GM18519 (cell line): ENCODE measurements around the gene OSBPL3.

Experiments
- ATAC-seq: cut with Tn5 transposase; IDR thresholded peaks from one replicate; pipeline ENCODE4 v1.9.1; 2021; ENCODE audit warnings: mild to moderate bottlenecking, moderate library complexity; ENCODE audit not compliant: unreplicated experiment, low FRiP score

The OSBPL3 gene

GRCh38 chr7:24773646-24774045 lies 206.3 kb downstream of the OSBPL3 start:
- ATAC-seq = no peak

DNA sequence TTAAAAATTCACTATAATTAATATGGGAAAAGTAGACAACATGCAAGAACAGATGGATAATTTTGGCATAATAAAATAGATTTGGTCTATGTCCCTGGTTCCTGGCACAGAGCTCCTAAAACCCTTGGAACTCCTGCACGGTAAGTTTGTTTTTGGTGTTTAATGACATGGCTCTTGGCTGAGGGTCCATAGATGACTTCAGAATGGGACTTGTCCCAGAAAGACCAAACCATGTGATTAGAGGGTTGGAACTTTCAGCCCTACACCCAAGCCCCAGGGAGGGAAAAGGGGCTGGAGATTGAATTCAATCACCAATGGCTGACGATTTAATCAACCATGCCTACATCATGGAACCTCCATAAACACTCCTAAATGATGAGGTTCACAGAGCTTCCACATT lies 210.1 kb downstream of the OSBPL3 start:
- no peak for ATAC-seq

DNA sequence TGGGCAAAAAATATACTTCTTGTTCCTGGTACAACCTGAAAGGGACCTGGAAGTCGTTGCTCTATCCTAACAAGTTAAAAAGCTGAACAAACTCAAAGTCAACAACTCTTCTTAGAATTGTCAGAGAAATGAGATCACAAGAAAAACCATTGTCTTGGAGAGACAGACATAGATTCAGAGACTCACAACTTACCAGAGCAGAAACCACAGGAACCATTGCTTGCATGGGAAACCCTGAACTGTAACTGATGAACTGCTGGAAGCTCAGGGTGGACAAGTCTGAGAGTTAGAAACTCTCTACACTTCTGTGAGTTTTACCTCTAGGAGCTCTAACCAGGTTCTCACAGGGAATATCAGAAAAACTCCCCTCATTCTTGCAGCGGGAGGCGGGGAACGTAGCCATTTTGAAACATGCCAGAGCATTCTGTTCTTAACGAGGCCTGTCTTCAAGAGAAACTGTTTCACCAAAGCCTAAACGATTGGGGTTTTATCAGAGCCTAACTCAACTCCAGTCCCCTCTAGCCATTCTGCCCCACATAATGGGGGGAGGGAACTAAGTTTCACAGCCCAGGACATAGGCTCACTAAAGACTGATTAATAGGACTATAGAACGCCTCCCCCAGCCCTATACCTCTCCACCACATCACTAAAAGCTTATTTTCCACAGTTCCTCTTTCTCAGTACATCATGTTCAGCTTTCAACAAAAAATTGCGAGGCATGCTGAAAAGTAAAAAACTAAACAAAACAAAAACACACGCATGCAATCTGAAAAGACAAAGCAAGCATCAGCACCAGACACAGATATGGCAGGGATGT lies 210.8 kb downstream of the OSBPL3 start:
- ATAC-seq = no peak

DNA sequence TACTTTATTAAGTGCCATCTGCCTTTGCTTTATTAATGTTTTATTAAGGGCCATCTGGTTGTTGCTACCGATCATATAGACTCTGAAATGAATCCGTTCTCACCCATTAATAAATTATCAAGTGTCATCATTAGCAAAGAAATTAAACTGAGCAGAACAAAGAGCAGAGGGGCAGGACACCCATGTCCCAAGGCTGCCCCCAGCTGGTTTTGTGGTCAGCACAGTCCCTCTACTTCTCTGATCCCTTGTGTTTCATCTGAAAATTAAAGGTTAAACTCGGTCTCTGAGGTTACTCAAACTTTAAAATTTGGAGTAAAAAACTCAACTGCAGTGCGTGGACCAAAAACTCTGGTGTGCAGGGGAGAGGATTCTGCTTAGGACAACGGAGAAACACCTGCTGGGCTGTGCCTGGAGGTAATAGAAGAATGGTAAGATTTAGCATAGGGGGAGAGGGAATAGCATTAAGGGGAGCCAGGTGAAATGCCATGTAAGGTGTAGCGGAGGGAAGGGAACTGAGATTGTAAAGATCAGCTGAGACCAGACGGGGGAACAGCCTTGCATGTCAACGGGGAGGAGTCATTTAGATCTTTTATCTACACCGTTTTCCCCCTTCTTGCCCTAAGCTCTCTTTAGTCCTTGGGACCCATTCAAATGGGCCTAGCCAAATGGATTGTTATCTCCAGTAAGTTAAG lies 212.0 kb downstream of the OSBPL3 start:
- ATAC-seq = no peak

GRCh38 chr7:24764972-24765744 lies 214.8 kb downstream of the OSBPL3 start:
- ATAC-seq = no peak

DNA sequence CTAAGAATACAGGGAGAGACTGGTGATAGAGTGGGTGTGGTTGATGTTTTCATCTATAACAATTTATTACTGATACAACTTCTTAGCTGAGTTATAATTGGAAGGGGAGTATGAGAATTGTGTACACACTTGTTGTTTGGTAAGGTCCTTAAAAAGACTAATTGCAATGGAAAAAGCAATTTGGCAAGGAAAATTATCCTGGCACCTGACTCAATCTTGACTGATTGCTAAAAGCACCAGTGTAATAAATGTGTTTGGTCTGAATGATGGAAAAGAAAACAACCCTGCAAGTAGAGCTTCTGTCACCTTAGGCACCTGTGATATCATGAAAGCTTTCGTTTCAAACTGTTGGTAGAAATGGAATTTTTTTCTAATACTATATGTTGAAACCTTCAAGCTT lies 216.0 kb downstream of the OSBPL3 start:
- no peak for ATAC-seq

DNA sequence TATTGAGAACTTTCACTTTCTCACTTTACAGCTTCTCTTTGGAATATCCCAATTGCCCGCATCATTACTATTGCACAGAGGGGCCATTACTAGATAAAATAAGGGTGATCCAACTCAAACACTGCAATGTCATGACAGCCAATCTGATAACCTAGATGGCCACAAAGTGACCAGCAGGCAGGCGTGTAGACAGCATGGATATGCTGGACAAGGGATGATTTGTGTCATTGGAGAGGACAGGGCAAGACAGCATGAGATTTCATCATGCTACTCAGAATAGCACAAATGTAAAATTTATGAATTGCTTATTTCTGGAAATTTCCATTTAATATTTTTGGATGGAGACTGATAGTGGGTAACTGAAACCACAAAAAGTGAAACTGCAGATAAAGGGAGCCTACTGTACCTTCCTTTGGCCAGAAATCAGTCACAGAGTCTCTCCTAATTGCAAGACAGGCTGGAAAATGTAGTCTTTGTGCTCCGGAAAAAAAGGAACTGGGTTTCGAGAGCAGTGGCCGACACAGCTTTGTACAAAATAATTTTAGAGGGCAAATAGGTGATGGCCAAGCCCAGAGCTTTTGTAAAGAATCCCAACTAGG lies 216.6 kb downstream of the OSBPL3 start:
- no peak for ATAC-seq

GRCh38 chr7:24762771-24763170 lies 217.2 kb downstream of the OSBPL3 start:
- ATAC-seq = no peak

GRCh38 chr7:24760968-24761367 lies 219.0 kb downstream of the OSBPL3 start:
- ATAC-seq = no peak

DNA sequence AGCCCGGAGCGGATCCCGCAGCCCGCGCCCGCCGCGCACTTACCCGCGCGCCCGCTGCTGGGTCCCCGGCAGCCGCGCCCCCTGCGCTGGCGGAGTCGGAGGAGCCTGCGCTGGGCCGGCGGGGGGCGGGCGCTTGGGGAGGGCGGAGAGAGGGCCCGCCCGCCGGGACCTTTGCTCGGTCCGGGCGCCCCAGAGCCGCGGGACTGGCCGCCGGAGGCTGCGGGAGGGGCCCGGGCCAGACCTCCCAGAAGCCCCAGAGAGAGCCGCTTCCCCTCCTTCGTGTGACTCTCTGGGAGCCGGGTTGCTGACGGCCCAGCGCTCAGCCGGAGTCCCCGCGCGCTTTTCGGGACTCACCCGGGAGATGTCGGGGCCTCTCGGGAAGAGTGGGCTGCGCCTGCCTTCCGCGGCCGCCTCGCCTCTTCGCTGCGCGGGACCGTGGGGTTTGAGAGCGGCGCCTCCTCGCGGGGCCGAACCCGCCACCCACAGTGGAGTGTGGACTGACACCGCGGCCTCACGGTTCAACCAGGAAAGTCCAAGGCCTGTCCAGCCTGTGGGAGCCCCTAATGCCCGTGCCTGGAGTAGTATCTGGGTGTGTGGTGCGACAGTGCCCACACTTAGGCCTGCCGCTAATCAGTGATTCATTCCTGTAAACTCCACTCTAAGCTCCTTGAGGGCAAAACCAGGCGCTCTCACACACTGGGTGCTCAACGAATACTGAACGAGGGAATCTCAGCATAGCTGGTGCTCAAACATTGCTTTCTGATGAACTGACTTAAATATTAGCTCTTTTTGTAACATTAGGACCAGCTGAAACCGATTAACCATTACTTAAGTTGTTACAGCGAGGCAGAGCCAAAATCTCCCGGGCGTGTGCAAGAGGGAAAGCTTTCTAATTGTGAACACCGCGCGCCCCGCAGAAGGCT lies 222.4 kb downstream of the OSBPL3 start, which contains the start of gene GSDME:
TSS of gene GSDME (minus strand) at position 112 of the 923 bp plus-strand sequence. CDS start 7,690 bp downstream, outside the sequence.
- no peak for ATAC-seq

DNA sequence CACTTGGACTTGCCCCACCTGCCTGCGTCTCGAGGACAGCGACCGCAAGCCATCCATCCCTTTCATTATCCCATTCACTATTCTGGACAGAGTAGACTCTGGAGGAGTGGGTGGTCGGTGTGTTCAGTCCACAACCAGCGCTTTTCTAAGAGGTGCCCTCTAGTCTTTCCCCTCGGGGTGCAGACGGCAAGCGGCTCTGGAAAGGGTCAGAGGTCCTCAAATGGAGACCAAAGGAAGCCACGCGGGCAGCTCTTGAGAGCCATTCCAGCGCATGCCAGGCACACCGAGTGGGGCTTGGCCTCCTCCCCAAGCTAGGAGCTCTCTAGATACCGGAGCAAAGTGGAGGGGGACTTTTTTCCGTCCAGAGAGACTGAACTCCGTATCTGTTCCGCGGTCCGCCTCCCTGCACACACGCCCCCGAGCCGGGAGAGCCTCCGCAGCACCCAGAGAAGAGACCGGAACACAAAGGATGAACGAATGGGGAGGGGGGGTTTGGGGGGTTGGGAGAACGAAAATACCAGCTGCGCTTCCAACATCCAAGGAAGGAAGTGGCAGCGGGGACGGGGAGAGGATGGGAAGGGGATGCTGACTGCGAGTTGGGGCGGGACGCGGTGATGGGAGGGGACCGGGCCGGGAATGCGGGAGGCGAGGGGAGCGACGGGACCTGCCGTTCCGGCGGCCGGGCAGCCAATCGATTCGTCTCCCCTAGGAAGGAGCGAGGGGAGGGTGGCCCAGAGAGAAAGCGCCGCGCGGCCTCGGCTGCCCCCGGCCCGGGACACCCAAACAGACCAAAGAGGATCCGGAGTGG lies 223.2 kb downstream of the OSBPL3 start:
- ATAC-seq = no peak

- peak; percentile 51 for ATAC-seq
Observed at GRCh38 chr7:24755541-24756407, 224.2 kb downstream of the OSBPL3 start.

DNA sequence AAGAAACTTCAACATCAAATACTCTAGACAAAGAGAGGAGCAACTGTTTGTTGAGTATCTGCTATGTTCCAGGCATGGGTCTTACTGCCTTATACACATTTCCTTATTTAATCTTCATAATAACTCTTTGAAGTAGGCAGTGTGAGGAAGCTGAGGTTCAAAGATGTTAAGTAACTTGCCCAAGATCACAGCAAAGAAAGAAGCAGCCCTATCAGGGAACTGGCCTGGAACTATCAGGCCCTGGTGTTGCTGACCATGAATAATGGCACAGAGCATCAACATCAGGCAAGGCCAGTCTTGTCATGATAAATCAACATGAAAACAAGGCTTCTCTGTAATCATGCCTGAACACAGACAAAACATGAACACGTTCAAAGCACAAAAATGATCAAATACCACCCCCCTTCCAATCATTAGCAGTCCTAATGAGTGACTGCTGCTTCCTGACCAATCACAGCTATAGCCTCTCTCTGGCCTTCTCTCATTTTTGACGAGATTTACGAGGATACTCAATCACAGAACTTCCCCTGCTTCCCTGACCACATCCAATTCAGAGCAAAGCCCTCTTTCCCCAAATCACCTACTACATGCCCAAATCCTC lies 225.0 kb downstream of the OSBPL3 start:
- no peak for ATAC-seq

DNA sequence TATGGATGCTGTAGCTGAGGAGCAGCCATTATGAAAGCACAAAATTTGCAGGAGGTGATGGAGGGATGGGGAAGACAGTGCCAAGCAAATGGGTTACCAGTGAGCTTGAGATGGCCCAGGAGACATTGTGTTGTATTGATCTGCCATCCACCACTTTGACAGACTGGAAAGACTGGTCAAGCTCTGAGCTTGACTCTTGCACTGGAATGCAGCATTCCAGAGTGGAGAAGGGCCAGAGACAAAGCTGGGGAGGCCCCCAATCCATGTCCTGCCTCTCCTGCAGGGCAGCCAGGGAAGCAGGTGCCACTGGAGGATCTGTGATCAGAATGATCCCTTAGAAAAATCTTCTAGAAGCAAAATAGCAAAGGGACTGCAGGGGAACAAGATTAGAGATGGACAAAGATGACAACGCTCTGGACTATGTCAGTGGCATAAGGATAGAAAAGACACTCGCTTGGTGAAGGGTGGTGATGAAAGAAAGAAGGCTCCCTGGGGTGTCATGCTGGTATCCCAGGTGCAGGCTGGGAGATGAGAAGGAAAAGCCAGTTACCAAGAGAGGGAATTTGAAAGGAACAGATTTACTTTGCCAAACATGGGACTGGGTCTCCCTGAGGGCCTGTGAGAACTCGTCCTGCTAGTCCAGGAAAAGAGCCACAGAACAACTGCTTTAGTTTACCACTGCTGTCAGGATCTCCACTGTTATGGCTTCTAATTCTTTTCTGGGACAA lies 227.7 kb downstream of the OSBPL3 start:
- ATAC-seq = no peak

- ATAC-seq = no peak
Observed at GRCh38 chr7:24751484-24751883, 228.5 kb downstream of the OSBPL3 start.

GRCh38 chr7:24750441-24751055 lies 229.4 kb downstream of the OSBPL3 start:
- ATAC-seq = no peak
